GM21526 (cell line): ENCODE measurements around the gene UBE3B.

Source experiments
- ATAC-seq: cut with Tn5 transposase; IDR thresholded peaks from one replicate; pipeline ENCODE4 v1.9.1; 2021; ENCODE audit warnings: moderate library complexity; ENCODE audit not compliant: unreplicated experiment, low FRiP score

The UBE3B gene

DNA sequence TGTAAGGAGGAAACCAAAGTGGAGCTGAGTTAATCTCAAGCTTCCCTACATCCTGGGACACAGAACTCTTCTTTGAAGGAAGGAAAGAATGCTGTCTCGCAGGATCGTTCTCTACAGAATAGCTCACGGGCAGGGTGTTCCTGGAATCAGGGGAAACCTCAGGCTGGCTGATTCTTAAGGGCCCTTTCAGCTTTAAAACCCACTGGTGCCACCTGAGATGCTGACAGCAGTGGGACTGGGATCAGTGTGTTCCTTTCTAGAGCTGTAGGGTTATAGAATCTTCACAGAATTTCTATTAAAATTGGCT lies 47.8 kb downstream of the UBE3B start:
- ATAC-seq: no peak

DNA sequence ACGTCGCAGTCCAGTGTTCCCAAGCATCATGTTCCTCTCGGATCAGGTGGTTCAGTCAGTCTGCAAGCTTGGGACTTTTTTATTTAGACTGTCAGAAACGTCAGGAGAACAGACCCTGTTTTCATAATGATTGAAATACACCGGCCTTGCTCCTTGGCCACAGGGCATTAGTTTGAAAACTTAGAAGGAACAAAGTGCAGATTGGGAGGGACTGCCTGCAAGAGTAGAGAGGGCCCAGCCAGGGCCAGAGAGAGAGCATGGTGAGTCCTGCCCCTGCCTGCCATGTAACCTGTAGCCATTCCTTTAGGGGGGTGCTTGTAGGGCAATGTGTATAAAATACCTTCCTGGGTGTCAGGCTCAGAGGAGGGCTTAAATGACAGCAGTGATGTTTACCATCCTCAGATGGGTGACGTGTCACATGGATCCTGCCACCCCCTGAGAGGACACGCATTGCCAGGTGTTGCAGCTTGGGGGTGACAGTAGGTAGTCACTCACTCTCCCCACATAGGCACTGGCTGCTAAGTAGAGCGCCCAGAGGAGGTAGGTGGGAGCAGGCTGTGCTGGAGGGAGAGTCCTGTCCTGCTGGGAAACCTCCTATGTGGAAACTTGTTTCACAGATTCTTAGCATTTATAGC lies 50.2 kb downstream of the UBE3B start:
- no peak for ATAC-seq

DNA sequence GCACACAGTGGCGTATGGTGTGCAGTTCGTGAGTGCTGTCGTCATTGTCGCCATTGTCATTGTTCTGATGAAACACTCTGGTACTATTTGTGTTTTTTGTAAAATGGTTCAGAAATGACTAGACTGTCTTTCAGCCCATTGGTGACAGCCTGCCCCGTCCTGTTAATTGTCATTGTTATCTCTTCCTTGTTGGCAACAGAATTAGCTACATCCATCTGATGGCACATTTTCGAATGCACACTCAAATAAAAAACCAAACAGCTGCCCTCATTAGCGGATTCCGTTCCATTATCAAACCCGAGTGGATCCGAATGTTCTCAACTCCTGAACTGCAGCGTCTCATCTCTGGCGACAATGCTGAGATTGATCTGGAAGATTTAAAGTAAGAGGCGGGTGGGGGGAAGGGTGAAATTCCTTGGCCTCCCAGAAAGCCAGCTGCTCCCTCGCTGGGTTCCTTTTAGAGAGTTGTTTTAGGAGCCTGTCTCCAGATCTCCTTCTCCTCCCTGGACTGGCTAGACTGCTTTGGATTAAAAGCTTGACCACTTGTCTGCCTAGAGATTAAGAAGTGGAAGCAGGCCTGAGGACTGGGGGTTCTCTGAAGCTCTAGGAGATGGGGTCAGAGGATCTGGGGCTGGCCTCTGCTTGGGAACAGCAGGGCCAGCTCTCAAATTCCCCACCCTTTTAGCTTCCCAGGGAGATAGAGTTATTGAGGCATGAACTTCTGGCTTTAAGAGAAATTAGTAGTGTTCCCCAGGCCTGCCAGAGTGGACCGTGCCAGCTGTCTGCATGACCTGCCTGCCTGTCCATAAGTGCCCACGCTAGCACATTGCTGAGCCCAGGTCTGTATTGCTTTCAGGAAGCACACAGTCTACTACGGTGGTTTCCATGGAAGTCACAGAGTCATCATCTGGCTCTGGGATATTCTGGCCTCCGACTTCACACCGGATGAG lies 52.5 kb downstream of the UBE3B start:
- no peak for ATAC-seq

DNA sequence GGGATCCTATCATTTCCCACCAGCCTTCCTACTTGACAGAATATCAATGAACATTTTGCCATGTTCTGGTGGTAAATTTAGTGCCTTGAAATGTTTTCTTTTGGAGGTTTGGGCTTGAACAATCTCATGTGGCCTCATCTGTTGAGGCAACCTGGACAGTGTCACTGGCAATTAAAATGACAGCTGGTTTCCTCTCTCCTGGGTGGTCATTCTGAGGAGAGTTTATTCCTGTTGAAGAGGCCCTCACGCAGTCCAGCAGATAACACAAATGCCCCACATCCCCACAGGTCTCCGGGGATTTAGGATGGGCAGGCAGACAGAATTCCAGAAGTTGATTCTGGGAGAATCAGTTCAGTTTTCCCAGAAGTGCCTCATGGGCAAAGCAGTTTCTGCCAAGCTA lies 54.0 kb downstream of the UBE3B start:
- no peak for ATAC-seq

GRCh38 chr12:109532721-109533486 lies 55.5 kb downstream of the UBE3B start:
- no peak for ATAC-seq

DNA sequence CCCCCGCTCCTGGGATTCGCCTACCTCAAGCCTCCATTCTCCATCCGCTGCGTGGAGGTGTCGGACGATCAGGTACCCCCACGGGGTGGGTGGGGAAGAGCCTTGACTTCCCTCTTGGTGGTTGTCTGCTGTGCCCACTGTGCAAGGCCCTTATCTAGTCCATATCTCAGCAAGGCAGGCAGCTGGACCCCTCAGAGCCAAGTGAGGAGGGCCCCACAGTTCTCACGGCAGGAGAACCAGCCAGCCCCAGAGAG lies 56.0 kb downstream of the UBE3B start:
- ATAC-seq: no peak

GRCh38 chr12:109534456-109534855 lies 57.0 kb downstream of the UBE3B start:
- no peak for ATAC-seq

GRCh38 chr12:109535231-109535862 lies 57.9 kb downstream of the UBE3B start:
- ATAC-seq: no peak

DNA sequence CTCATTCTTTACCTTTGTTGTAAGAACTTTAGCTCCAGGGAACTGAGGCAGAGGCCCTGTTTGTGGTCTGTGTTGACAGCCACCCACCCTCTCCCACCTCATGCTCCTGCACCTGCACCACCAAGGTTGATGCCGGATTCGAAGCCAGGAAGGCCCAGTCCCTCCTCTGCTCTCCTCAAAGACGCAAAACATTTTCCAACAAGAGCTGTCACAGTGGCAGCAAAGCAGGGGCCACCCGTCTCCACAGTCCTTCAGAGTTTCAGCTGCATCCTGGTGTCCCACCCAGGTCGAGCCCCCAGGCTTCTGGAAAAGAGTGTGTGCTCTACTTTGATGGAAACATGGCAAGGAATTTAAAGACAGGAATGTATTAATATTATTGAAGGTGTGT lies 58.4 kb downstream of the UBE3B start:
- no peak for ATAC-seq

DNA sequence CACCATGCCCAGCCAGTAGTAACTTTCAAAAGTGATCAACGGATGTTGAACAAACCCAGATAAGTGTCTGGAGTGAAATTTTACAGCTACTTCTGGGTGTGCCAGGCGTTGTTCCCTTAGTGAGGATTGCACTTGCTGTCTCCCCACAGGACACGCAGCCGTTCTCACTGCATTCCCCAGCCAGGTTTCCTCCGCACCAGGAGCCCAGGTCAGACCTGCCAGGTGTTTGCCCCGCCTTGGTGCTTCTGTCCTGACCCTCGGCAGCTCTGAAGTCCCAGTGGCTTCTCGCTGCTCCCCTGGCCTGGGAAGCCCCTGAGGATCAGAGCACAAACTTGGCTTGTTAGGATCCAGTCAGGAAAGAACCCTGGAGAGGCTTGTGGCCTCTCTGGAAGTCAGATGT lies 59.7 kb downstream of the UBE3B start:
- ATAC-seq: no peak

DNA sequence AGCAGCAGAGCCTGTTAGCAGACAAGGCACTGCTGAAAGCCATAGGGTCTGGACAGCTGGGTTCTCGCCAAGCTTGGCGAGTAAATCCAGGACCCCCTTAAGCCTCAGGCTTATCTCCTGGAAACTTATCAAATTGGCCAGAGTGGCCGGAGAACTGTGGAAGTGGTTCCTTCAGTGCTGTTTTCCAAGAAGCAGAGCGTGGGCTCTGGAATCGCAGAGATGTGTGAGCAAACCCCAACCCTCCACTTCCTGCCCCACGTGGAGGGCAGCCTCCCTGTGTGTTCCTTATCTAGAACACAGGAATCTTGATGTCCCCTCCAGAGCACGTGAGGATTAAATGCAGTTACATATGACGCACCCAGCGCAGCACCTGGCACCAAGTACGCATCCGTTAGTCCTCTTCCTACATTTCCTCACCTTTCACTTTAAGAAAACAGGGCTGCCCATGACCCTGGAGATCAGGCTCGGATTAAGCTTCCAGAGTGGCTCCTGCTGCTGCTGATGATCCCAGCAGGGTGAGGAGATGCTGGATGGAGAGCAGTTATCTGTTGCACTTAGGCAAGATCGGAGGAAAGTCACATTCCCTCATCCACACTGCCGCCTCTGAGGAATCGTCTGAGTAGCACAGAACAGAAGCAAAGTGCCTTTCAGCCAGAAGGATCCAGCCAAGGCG lies 60.9 kb downstream of the UBE3B start:
- no peak for ATAC-seq

DNA sequence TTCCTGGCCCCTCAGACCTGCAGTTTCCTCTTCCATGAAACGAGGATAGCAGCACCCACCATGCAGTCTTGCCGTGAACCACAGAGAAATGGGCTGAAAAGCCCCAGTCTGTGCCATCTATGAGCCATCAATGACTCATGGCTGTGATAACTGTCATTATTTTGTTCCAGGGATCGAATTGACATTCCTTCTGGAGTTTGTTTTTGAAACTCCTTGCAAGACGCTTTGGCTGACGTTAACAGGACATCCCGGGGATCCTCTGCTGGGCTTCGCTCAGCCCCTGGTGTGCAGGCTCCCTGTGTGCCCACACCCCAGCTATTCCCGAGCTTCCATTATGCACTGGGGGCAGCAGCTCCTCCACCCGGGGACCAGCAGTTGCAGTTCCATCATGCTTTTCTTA lies 62.1 kb downstream of the UBE3B start:
- no peak for ATAC-seq

DNA sequence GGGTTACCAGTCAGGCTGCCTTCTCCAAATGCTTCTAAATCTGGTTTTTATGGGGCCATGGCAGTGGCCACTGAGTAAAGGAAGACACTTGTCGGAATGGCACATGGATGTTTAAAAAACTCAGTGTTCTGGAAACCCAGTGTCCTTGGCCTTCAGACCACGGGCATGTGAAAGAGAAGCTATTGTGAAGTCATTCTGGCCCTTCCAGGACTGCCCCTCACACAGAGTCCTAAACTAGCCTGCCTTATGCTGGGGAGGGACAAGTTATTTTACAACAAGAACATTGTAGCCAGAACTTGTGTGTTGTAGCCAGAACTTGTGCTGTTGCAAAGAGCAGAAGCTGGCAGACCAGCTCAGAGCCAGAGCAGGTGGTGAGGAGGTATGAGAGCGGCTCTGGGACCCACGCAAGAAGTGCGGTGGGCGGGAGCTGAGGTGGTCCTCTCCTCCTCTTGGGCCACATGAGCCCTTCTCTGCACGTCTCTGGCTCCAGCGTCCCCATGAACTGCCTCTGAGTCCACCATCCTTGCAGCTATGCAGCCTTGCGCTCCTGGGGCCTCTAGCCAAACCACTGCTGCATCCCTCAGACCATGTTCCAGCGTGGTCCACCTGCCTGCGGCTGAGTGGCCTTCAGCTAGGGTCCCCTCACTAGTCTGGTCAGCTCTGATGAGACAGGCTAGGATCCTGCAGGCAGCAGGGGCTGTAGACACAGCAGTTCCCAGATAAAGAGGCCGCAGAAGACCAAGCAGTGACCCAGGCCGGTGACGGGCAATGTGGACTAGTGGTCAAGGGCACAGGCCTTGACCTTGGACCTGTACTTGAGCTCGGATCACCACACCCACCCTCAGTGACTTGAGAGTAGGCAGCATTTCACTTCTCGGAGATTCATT lies 63.3 kb downstream of the UBE3B start:
- no peak for ATAC-seq

DNA sequence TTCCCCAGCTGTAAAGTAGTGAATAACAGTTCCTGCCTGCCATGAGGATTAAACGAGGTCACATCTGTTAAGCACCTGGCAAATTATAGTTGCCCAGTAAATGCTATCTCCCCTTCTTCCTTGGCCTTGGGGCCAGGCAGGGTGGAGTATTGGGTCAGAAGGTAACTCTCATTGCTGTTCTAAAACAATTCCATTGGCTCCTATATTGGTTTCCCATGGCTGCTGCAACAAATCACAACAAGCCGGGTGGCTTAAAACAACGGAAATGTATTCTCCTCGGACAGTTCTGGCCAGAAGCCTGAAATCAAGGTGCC lies 63.9 kb downstream of the UBE3B start:
- no peak for ATAC-seq

DNA sequence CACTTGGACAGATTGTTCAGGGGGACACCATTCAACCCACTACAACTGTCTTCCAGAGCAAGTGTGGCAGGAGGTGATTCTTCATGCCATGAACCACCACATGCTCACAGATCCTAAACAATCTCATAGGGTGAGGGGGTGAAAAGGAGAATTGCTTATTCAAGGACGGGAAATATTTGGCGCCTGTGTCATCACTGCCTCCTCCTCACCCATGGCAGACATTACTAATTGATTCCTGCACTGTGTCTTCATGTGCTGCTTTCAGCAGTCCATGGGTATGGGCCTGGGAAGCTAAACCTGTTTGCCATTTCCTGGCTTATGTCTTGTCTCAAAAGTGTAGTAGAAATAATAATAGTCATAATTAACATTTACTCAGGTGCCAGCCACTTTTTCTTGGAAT lies 64.6 kb downstream of the UBE3B start:
- ATAC-seq: no peak

GRCh38 chr12:109542876-109543275 lies 65.4 kb downstream of the UBE3B start:
- no peak for ATAC-seq

DNA sequence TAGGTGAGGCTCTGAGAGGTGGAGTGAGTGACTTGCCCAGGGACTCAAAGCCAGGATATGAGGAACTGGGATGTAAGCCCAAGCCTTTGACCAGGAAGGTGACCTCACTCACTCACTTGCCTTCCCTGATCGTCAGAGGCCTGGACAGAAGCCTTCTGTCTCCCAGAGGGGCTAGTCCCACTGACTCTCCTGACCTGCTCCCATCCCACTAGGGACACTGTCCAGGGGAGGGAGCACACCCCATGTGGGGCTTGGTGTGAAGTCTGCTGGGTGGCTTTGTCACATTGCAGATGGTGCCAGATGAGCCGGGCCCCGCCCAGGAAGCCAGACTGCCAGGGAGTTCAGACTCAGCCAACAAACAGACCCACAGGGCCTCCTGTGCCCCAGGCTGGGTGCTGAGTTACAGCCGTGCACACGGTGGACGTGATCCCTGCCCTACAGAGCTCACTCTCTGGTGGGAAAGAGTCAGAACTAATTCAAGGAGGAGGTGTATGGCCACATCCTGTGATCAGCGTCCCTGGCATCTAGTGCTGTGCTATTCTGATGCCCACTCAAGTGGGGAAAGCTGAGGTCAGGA lies 67.6 kb downstream of the UBE3B start:
- no peak for ATAC-seq

DNA sequence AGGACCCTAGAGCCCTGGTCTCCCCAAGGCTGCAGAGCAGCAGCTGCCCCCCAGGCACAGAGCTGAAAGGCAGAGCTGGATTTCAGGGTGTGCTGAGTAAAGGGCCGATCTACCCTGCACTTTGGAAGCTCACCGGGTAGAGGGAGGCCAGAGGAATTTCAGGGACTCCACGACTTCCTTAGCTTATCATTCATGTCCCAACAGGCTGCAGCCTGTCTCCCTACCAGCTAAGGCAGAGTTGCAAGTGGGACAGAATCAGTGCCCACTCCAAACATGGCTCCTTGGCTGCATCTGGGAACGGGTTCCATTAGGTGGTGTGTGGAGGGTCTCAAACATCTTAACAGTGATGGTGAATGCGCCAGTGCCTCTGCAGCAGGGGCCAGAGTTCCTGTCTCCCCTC lies 68.4 kb downstream of the UBE3B start:
- no peak for ATAC-seq

DNA sequence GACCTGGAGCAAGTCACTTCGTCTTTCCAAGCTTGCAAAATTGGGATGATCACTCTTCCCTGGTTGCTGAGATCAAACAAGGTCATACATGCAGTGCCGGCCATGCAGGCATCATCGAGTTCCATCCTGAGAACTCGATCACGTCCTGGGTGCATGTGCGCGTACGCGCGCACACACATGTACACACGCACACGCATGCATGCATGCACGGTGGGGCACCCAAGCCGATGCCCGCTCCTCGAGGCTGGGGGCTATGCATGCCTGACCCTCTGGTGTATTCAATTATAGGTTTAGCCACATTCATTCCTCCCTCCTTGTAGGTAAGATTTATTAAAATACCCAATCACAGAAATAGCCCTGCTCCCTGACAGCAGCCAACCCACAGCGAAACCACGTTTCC lies 69.9 kb downstream of the UBE3B start:
- ATAC-seq: no peak

DNA sequence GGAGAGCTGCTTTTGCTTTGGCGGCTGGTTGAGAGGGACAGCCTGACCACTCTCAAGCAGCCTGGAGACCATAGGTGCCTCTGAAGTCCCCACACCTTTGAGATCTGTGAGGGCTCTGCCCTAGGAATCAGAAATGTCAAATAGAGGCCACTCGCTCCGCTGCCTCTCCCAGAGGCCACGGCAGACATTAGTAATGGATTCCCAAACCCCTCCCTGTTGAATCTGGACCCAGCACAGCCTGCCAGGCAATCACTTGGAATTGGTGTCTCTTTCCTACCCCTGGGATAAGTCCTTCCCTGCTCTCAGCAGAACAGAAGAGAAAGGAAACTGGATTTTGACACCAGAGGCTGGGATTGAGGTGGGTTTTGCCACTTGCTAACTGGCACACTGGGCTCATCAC lies 70.8 kb downstream of the UBE3B start:
- ATAC-seq: no peak
